Neutrophil (primary cell): ENCODE measurements around the gene LRRC4C.

Experiments used
- H3K27ac ChIP-seq: fragments of 200-600 bp; sonication (generic); 2 replicates; pipeline ENCODE4 v1.5.1; 2016; ENCODE audit warnings: mild to moderate bottlenecking, moderate library complexity
- H3K27me3 ChIP-seq: fragments of 200-600 bp; sonication (generic); 2 replicates; pipeline ENCODE4 v1.6.0; 2016; ENCODE audit warnings: mild to moderate bottlenecking
- H3K36me3 ChIP-seq: fragments of 200-600 bp; sonication (generic); 2 replicates; pipeline ENCODE4 v1.5.1; 2017
- H3K4me1 ChIP-seq, 2 experiments: fragments of 200-600 bp in 1 of 2; sonication (generic) in 1 of 2; 1 replicate in 1 of 2; 2 replicates in 1 of 2; pipeline versions ENCODE4 v1.5.1 to v1.6.1; 2013 to 2016; ENCODE audit warnings: low read depth in 1 of 2, low read length in 1 of 2, mild to moderate bottlenecking in 1 of 2, moderate library complexity in 1 of 2; ENCODE audit not compliant: control insufficient read depth in 1 of 2, insufficient read depth in 1 of 2
- H3K4me3 ChIP-seq, 2 experiments: fragments of 200-600 bp in 1 of 2; sonication (generic) in 1 of 2; 1 replicate in 1 of 2; 2 replicates in 1 of 2; pipeline ENCODE4 v1.5.1; 2013 to 2016; ENCODE audit warnings: low read depth in 1 of 2, low read length in 1 of 2, mild to moderate bottlenecking in 1 of 2, moderate library complexity in 1 of 2
- H3K9me3 ChIP-seq: fragments of 200-600 bp; sonication (generic); 2 replicates; pipeline ENCODE4 v1.5.1; 2016
- TF ChIP-seq, protein P1 (sequence below): fragments of 200-600 bp; sonication (generic); IDR thresholded peaks from 2 replicates; pipeline ENCODE4 v1.5.1; 2016; ENCODE audit warnings: antibody characterized with exemption

LRRC4C gene

DNA sequence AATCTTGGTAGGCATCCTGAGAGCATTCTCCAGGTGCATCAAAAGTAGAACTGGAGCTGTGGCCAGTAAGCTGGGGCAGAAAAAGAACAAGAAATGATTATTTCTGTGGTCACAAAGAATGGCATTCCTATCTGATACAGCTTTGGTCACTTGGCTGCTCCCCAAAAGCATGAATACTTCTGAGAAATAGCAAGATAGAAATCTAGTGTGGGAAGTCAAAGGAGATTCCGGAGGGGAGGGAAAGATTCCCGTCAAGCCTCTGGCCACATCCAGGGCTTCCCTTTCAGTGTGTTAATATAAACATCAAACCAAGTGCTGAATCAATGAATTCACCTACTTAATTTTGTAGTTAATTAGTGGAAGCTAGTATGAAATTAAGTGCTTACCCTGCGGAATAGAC, 1185.4 kb downstream of the LRRC4C start:
- Histone ChIP-seq H3K9me3 (no peaks in the 10 kb centered on the region), H3K36me3 (no peaks in the 10 kb centered on the region), H3K27ac (no peak overlapping the region), H3K4me1 (no peaks in the 10 kb centered on the region), H3K4me3 (no peak overlapping the region), H3K27me3 (no peaks in the 10 kb centered on the region)
- TF ChIP-seq, protein P1, sequence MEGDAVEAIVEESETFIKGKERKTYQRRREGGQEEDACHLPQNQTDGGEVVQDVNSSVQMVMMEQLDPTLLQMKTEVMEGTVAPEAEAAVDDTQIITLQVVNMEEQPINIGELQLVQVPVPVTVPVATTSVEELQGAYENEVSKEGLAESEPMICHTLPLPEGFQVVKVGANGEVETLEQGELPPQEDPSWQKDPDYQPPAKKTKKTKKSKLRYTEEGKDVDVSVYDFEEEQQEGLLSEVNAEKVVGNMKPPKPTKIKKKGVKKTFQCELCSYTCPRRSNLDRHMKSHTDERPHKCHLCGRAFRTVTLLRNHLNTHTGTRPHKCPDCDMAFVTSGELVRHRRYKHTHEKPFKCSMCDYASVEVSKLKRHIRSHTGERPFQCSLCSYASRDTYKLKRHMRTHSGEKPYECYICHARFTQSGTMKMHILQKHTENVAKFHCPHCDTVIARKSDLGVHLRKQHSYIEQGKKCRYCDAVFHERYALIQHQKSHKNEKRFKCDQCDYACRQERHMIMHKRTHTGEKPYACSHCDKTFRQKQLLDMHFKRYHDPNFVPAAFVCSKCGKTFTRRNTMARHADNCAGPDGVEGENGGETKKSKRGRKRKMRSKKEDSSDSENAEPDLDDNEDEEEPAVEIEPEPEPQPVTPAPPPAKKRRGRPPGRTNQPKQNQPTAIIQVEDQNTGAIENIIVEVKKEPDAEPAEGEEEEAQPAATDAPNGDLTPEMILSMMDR: no peak

DNA sequence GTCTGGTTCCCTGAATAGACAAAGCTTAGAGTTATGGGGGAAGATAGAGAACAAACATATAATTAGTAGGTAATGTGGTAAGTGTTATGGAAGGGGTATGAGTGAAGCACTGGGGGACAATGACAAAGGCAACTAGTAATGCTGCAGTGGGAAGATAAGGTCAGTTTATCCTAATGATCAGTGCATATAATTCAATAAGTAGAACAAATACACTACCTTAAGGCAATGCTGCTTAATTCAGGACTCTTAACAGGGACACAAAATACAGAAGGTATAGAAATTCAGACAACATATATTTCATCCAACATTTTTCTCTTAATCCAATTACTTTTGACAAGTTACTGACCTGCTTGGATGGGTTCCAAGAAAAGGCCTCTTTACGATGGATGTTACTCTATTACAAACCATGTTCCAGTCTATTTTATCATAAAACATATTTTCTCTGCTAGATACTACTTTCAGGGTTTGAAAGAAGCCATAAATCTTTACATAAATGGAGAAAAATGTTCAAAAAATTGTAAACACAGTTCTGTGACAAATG, 1186.2 kb downstream of the LRRC4C start:
- H3K4me1 ChIP-seq: no peaks in the 10 kb centered on the region
- TF ChIP-seq, protein P1: no peak

GRCh38 chr11:40271361-40271760, 1188.1 kb downstream of the LRRC4C start:
- Histone ChIP-seq H3K9me3 (no peaks in the 10 kb centered on the region), H3K4me1 (no peaks in the 10 kb centered on the region), H3K4me3 (no peak overlapping the region), H3K36me3 (no peaks in the 10 kb centered on the region), H3K27me3 (no peaks in the 10 kb centered on the region), H3K27ac (no peak overlapping the region)
- TF ChIP-seq, protein P1: no peak

More for the DNA sequence above, 1186.2 kb downstream of the LRRC4C start:
- H3K27me3 ChIP-seq: no peaks in the 10 kb centered on the region
- H3K36me3 ChIP-seq: no peaks in the 10 kb centered on the region
- H3K4me3 ChIP-seq: no peak overlapping the region
- H3K27ac ChIP-seq: no peak overlapping the region
- H3K9me3 ChIP-seq: no peaks in the 10 kb centered on the region

DNA sequence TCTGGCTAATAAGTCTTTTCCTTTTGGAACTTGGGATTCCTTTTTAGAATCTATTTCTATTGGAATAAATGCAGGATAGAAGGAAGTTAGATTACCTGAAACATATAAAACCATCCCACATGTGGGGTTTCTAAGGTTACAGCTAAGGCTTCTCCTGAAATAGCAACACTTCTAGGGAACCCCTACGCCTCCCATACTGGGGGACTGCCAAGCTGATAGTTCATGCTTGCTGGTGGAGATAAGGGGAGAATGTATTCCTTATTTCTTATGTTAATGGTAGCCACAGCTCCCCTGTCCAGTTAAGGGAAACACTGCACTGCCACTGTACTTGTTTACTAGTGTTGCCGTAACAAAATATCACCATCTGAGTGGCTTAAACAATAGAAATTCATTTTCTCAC, 1189.6 kb downstream of the LRRC4C start:
- Histone ChIP-seq H3K27ac (no peak overlapping the region), H3K27me3 (no peaks in the 10 kb centered on the region), H3K4me3 (no peak overlapping the region), H3K36me3 (no peaks in the 10 kb centered on the region), H3K9me3 (no peaks in the 10 kb centered on the region), H3K4me1 (no peaks in the 10 kb centered on the region)
- TF ChIP-seq, protein P1: no peak

- Histone ChIP-seq H3K4me1 (no peaks in the 10 kb centered on the region), H3K27ac (no peak overlapping the region), H3K27me3 (no peaks in the 10 kb centered on the region), H3K4me3 (no peak overlapping the region), H3K36me3 (no peaks in the 10 kb centered on the region), H3K9me3 (no peaks in the 10 kb centered on the region)
- TF ChIP-seq, protein P1: no peak
These were observed 1190.9 kb downstream of the LRRC4C start for GRCh38 chr11:40268551-40268950.

GRCh38 chr11:40255457-40255856, 1204.0 kb downstream of the LRRC4C start:
- TF ChIP-seq, protein P1: no peak
- no peak overlapping the region for H3K27ac ChIP-seq
- H3K9me3 ChIP-seq: no peaks in the 10 kb centered on the region
- H3K4me3 ChIP-seq: no peak overlapping the region
- no peaks in the 10 kb centered on the region for H3K36me3 ChIP-seq
- no peaks in the 10 kb centered on the region for H3K4me1 ChIP-seq
- no peaks in the 10 kb centered on the region for H3K27me3 ChIP-seq
